Stimulated activated CD8-positive, alpha-beta memory T cell treated with anti-CD3 and anti-CD28 coated beads, Interleukin-15, amount 100 ng/mL, for 48 hours (primary cell): ENCODE results near the gene KIF1B.
"Not testable (repeated sequence)": the region's sequence is repeated elsewhere in the genome, so short reads cannot be mapped to it uniquely, and the experiment has no call there.

ENCODE experiments used
- DNase-seq, 2 donors: peaks; one replicate each; pipeline ENCODE4 v3.0.0-alpha.2; 2020; ENCODE audit warnings: low read depth in 2 of 2

The KIF1B gene

GRCh38 chr1:10387677-10388386 is 177.5 kb downstream of the KIF1B start:
- DNase-seq = no peak

GRCh38 chr1:10388387-10388715 is 178.0 kb downstream of the KIF1B start:
- DNase-seq = no peak

- no peak for DNase-seq
Observed at GRCh38 chr1:10389271-10389973, 179.1 kb downstream of the KIF1B start.

GRCh38 chr1:10396870-10397269 is 186.5 kb downstream of the KIF1B start:
- DNase-seq = no peak

- no peak for DNase-seq
Observed at GRCh38 chr1:10398278-10398733, 187.9 kb downstream of the KIF1B start.

- DNase-seq = peak; percentile 99
Observed at GRCh38 chr1:10398734-10399443, 188.5 kb downstream of the KIF1B start, which contains the start of gene PGD. TSS of gene PGD (plus strand) at chr1:10399064. CDS start at chr1:10399118, 54 bp downstream.

- DNase-seq = no peak
Observed at GRCh38 chr1:10399444-10399941, 189.1 kb downstream of the KIF1B start.

- no peak for DNase-seq
Observed at GRCh38 chr1:10400013-10400412, 189.6 kb downstream of the KIF1B start.

GRCh38 chr1:10401281-10401680 is 190.9 kb downstream of the KIF1B start:
- no peak for DNase-seq

- DNase-seq = no peak
Observed at GRCh38 chr1:10402729-10403274, 192.4 kb downstream of the KIF1B start.

- no peak for DNase-seq
Observed at GRCh38 chr1:10407201-10407600, 196.8 kb downstream of the KIF1B start.

GRCh38 chr1:10415211-10415930 is 205.0 kb downstream of the KIF1B start:
- DNase-seq = no peak

- DNase-seq = not testable (repeated sequence)
Observed at GRCh38 chr1:10415967-10416366, 205.6 kb downstream of the KIF1B start.

- DNase-seq = not testable (repeated sequence)
Observed at GRCh38 chr1:10418741-10419140, 208.4 kb downstream of the KIF1B start.

- no peak for DNase-seq
Observed at GRCh38 chr1:10419351-10419750, 209.0 kb downstream of the KIF1B start.

GRCh38 chr1:10421637-10422036 is 211.3 kb downstream of the KIF1B start:
- no peak for DNase-seq

GRCh38 chr1:10424034-10424433 is 213.7 kb downstream of the KIF1B start:
- DNase-seq = no peak

- no peak for DNase-seq
Observed at GRCh38 chr1:10424651-10425050, 214.3 kb downstream of the KIF1B start.

GRCh38 chr1:10425826-10426534 is 215.6 kb downstream of the KIF1B start:
- DNase-seq = not testable (repeated sequence)

GRCh38 chr1:10426535-10426848 is 216.1 kb downstream of the KIF1B start:
- DNase-seq = not testable (repeated sequence)

- no peak for DNase-seq
Observed at GRCh38 chr1:10428984-10429383, 218.6 kb downstream of the KIF1B start.
